Measurements from ENCODE around the gene B3GNT5.

GRCh38 chr3:183220828-183221227 is 32.2 kb upstream of the B3GNT5 start:
- TF ChIP-seq CTCF (IDR thresholded peaks at IDR 0.05; ENCODE audit: insufficient read depth, low read length) (no peak), REST (IDR thresholded peaks at IDR 0.05; ENCODE audit: insufficient replicate concordance, low read depth) (no peak), POLR2AphosphoS5 (IDR thresholded peaks at IDR 0.05; ENCODE audit: low read depth) (no peak)

All from HL-60 (cell line).